ENCODE results near the gene ARHGAP31. TPM values are rescaled to one million over a fixed set of nuclear protein-coding genes. Genes with fewer than 3 reads are reported as not detected.
A peak's percentile ranks its signal among the peaks of the same experiment; 100 is the strongest.
"Not testable (repeated sequence)": the region's sequence is repeated elsewhere in the genome, so short reads cannot be mapped to it uniquely, and the experiment has no call there.

Gene ARHGAP31
- total RNA-seq, 4 donors from 2014 or later: 6.2 to 9.7 (median 7.3) TPM

GRCh38 chr3:119319311-119319710 lies 25.1 kb downstream of the ARHGAP31 start:
- no peak for ATAC-seq
- Histone ChIP-seq H3K27ac (no peak overlapping the region), H3K4me3 (no peak overlapping the region), H3K27me3 (no peaks in the 10 kb centered on the region), H3K9me3 (no peaks in the 10 kb centered on the region), H3K4me1 (peaks cover 0 to 10% of the 10 kb centered on the region in 2 donors), H3K36me3 (no peaks in the 10 kb centered on the region)
- TF ChIP-seq POLR2A (IDR thresholded peaks at IDR 0.05) (no peak), CTCF (IDR thresholded peaks at IDR 0.05 in 4 of 5, conservative IDR thresholded peaks at IDR 0.05 in 1 of 5) (no peak)
- no peak for DNase-seq
- intact Hi-C loops (cut with DNase I; ENCODE audit: low total_unique reads) (no loop called here), in situ Hi-C loops (cut with MboI; ENCODE audit: low sequenced_read_pairs in 4 of 4) (no loop called here)

- ATAC-seq; in situ Hi-C loops (cut with MboI; ENCODE audit: low sequenced_read_pairs in 4 of 4); H3K27me3 ChIP-seq; intact Hi-C loops (cut with DNase I; ENCODE audit: low total_unique reads); H3K4me3 ChIP-seq; H3K36me3 ChIP-seq; DNase-seq; H3K27ac ChIP-seq; H3K9me3 ChIP-seq: not testable (repeated sequence)
- H3K4me1 ChIP-seq: peaks cover 0 to 10% of the 10 kb centered on the region in 2 donors
Measured at GRCh38 chr3:119320785-119321184, 26.6 kb downstream of the ARHGAP31 start.

- Histone ChIP-seq H3K27me3 (no peaks in the 10 kb centered on the region), H3K36me3 (no peaks in the 10 kb centered on the region), H3K4me3 (peak overlapping the region; percentile 54 to 71 (median 62)), H3K9me3 (no peaks in the 10 kb centered on the region), H3K4me1 (peaks cover 0 to 10% of the 10 kb centered on the region in 2 donors), H3K27ac (peak overlapping the region; percentile 69 to 81 (median 78))
- TF ChIP-seq CTCF (IDR thresholded peaks at IDR 0.05 in 4 of 5, conservative IDR thresholded peaks at IDR 0.05 in 1 of 5) (no peak), POLR2A (IDR thresholded peaks at IDR 0.05) (no peak)
- DNase-seq (no peak), ATAC-seq (peak; percentile 30 to 48)
- in situ Hi-C loops (cut with MboI; ENCODE audit: low sequenced_read_pairs in 4 of 4): no loop called here
- intact Hi-C loops (cut with DNase I; ENCODE audit: low total_unique reads): no loop called here
Measured at GRCh38 chr3:119322021-119322834, 28.0 kb downstream of the ARHGAP31 start.

GRCh38 chr3:119322835-119323722 lies 28.9 kb downstream of the ARHGAP31 start:
- no peaks in the 10 kb centered on the region for H3K27me3 ChIP-seq
- peak overlapping the region; percentile 54 to 71 (median 62) for H3K4me3 ChIP-seq
- H3K9me3 ChIP-seq: no peaks in the 10 kb centered on the region
- TF ChIP-seq POLR2A (IDR thresholded peaks at IDR 0.05) (peak in 1 of 2 donors; percentile 40), CTCF (IDR thresholded peaks at IDR 0.05 in 4 of 5, conservative IDR thresholded peaks at IDR 0.05 in 1 of 5) (peak in 2 of 5 experiments; percentile 11 to 14)
- H3K27ac ChIP-seq: peak overlapping the region; percentile 69 to 81 (median 78)
- ATAC-seq: peak; percentile 77 to 83
- in situ Hi-C loops (cut with MboI; ENCODE audit: low sequenced_read_pairs in 4 of 4): no loop called here
- intact Hi-C loops (cut with DNase I; ENCODE audit: low total_unique reads): loop anchor here (1.0 kb wide), 1 partner anchor 29 kb away; the partner anchor contains the start of gene ARHGAP31
- peak; percentile 58 to 60 for DNase-seq
- H3K4me1 ChIP-seq: peaks cover 0 to 10% of the 10 kb centered on the region in 2 donors
- H3K36me3 ChIP-seq: no peaks in the 10 kb centered on the region

- Histone ChIP-seq H3K9me3 (no peaks in the 10 kb centered on the region), H3K4me3 (peak overlapping the region; percentile 54 to 71 (median 62)), H3K36me3 (no peaks in the 10 kb centered on the region), H3K27ac (peak overlapping the region; percentile 69 to 81 (median 78)), H3K27me3 (no peaks in the 10 kb centered on the region), H3K4me1 (peaks cover 0 to 10% of the 10 kb centered on the region in 2 donors)
- ATAC-seq (no peak), DNase-seq (no peak)
- intact Hi-C loops (cut with DNase I; ENCODE audit: low total_unique reads): loop anchor here (1.0 kb wide), 1 partner anchor 29 kb away; the partner anchor contains the start of gene ARHGAP31
- in situ Hi-C loops (cut with MboI; ENCODE audit: low sequenced_read_pairs in 4 of 4): no loop called here
- no peak for TF ChIP-seq CTCF (IDR thresholded peaks at IDR 0.05 in 4 of 5, conservative IDR thresholded peaks at IDR 0.05 in 1 of 5)
- no peak for TF ChIP-seq POLR2A (IDR thresholded peaks at IDR 0.05)
Measured at GRCh38 chr3:119323723-119324085, 29.5 kb downstream of the ARHGAP31 start.
